Activated CD8-positive, alpha-beta T cell treated with anti-CD3 and anti-CD28 coated beads, Interleukin-2, amount 10 ng/mL, durations not matched to agents 7 days and 5 days (primary cell): ENCODE measurements around the gene SUSD6. TPM values are rescaled to one million over a fixed set of nuclear protein-coding genes. Genes with fewer than 3 reads are reported as not detected.
"Not testable (repeated sequence)": the region's sequence is repeated elsewhere in the genome, so short reads cannot be mapped to it uniquely, and the experiment has no call there.

Experiments
- ATAC-seq: fragments of 150-1000 bp; cut with Tn5 transposase; one replicate; pipeline ENCODE4 v1.10.0; 2021; ENCODE audit warnings: moderate library complexity
- CTCF ChIA-PET: fragments of 350-600 bp; sonication (Branson Sonifier 250); formaldehyde crosslinking; loops from one replicate; lab custom pipeline; 2021; ENCODE audit warnings: antibody characterized with exemption; lab: Charles Lee
- POLR2A ChIA-PET: fragments of 350-600 bp; sonication (Branson Sonifier 250); formaldehyde crosslinking; loops from one replicate; lab custom pipeline; 2021; ENCODE audit warnings: antibody characterized with exemption; lab: Charles Lee
- DNase-seq: peaks from one replicate; pipeline ENCODE4 v3.0.0-alpha.2; 2020
- H3K27ac Mint-ChIP-seq: one replicate; pipeline ENCODE4 v1.8.0; 2021; ENCODE audit warnings: mild to moderate bottlenecking, mixed read lengths
- H3K27me3 Mint-ChIP-seq: one replicate; pipeline ENCODE4 v1.8.0; 2021; ENCODE audit warnings: low read depth, mixed read lengths
- H3K36me3 Mint-ChIP-seq: one replicate; pipeline ENCODE4 v1.8.0; 2021; ENCODE audit warnings: low read depth, mixed read lengths
- H3K4me1 Mint-ChIP-seq: one replicate; pipeline ENCODE4 v1.8.0; 2021; ENCODE audit warnings: low read depth, mixed read lengths
- H3K4me3 Mint-ChIP-seq: one replicate; pipeline ENCODE4 v1.8.0; 2021; ENCODE audit warnings: mild to moderate bottlenecking, mixed read lengths
- H3K9me3 Mint-ChIP-seq: one replicate; pipeline ENCODE4 v1.8.0; 2022; ENCODE audit warnings: mixed read lengths; ENCODE audit not compliant: insufficient read depth
- total RNA-seq, 2 experiments: library from RNA; stranded (reverse); gene quantifications; one replicate each; pipeline ENCODE4 v1.2.3, GENCODE V29; 2021

SUSD6 gene
- total RNA-seq, 2 experiments from 2014 or later: 40.0 to 43.1 TPM

DNA sequence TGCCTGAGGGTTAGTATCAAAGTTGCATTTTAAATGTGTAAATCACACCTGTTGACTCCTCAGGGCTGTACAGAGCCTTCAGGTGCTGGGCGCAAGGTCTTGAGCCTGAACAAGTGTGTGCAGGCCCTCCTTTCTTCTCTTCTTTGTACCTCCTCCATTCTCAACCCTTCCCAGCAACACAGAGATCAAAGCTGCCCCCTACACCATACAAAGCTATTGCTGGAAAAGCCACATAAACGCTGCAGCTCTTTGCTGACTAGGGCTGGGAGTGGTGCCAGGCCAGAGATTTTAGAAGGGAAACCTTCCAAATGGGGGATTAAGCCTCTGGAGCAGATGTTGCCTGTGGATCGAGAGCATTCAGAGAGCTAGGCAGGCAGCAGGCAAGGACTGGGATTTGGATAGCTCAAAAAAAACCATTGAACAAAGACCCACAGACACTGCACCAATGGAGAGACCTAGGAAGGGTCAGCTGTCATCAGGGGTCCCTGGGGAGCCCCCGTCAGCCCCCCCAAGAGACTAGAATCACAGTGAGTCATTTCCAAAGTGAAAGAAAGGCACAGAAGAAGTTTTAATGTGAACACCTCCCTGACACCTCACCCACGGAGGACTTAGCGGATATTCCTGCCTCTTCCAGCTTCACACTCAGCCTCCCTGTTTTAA lies 18.2 kb upstream of the SUSD6 start:
- CTCF ChIA-PET: interaction anchor here (0.7 to 2.1 kb wide), 6 partner anchors 9 to 138 kb away, joined by 3 to 9 read pairs (median 5); no protein-coding TSS in a partner anchor
- Mint-ChIP-seq H3K4me3 (no peak overlapping the region), H3K27me3 (peaks cover 6% of the 10 kb centered on the region), H3K36me3 (no peaks in the 10 kb centered on the region), H3K9me3 (no peaks in the 10 kb centered on the region), H3K27ac (no peak overlapping the region), H3K4me1 (no peaks in the 10 kb centered on the region)
- DNase-seq: no peak
- POLR2A ChIA-PET: no interaction called here
- ATAC-seq: no peak

DNA sequence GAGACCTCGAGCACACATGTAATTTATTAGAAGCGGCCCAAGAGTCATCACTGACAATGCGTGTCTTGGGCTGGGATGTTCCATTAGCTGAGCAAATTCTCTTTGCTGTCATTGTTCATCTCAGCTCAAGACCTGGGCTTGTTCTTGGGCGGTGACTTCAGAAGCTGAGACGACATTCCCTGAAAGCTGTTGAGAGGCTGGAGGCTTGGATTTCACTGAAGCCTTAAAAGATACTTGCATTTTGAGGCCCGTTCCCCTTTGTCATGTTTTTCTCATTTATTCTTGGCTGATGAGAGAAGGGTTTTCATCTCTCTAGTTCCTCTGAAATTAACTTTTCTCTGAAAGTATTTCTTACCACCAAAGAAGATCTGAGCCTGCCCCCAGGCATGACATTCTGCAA lies 16.6 kb upstream of the SUSD6 start:
- H3K4me3 Mint-ChIP-seq: no peak overlapping the region
- no peaks in the 10 kb centered on the region for H3K36me3 Mint-ChIP-seq
- H3K27me3 Mint-ChIP-seq: peaks cover 6% of the 10 kb centered on the region
- POLR2A ChIA-PET: interaction anchor here (0.6 kb wide), 1 partner anchor 132 kb away, joined by 3 read pairs; no protein-coding TSS in a partner anchor
- no peak overlapping the region for H3K27ac Mint-ChIP-seq
- CTCF ChIA-PET: interaction anchor here (1.0 to 2.1 kb wide), 4 partner anchors 9 to 136 kb away, joined by 3 to 6 read pairs (median 4); no protein-coding TSS in a partner anchor
- DNase-seq (no peak), ATAC-seq (no peak)
- H3K4me1 Mint-ChIP-seq: no peaks in the 10 kb centered on the region
- H3K9me3 Mint-ChIP-seq: no peaks in the 10 kb centered on the region

DNA sequence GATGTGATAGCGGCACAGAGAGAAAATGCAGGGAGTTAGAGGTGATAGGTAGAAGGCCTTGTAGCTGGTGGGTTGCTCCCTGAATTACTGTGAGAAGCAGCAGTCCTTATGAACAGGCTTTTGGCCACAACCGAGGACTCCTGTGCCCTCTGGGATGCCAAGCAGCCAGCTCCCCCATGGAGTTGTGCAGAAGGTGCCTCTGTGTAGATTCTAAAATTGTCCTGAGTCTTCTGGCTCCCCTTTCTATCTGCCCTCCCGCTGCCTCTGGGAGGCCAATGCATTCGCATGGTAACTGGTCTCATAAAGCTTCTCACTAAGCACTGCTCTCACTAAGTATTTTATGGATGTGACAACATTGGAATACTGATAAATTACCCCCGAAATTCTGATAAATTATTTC lies 16.1 kb upstream of the SUSD6 start:
- CTCF ChIA-PET: interaction anchor here (1.0 to 1.5 kb wide), 3 partner anchors 9 to 132 kb away, joined by 3 to 5 read pairs (median 3); no protein-coding TSS in a partner anchor
- Mint-ChIP-seq H3K4me3 (no peak overlapping the region), H3K4me1 (no peaks in the 10 kb centered on the region), H3K36me3 (no peaks in the 10 kb centered on the region), H3K27me3 (peaks cover 6% of the 10 kb centered on the region), H3K9me3 (no peaks in the 10 kb centered on the region), H3K27ac (no peak overlapping the region)
- DNase-seq (no peak), ATAC-seq (no peak)
- POLR2A ChIA-PET: no interaction called here

DNA sequence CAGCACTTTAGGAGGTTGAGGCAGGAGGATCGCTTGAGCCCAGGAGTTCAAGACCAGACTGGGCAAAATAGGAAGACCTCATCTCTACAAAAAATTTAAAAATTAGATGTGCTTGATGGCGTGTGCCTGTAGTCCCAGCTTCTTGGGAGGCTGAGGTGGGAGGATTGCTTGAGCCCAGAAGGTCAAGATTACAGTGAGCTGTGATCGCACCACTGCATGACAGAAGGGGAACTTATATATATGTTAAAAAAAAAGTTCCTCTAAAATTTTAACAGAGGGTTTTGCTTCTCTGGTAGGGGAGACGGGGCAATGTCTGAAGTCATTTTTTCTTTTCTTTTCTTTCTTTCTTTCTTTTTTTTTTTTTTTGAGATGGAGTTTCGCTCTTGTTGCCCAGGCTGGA lies 12.0 kb upstream of the SUSD6 start:
- H3K4me3 Mint-ChIP-seq, H3K27me3 Mint-ChIP-seq, CTCF ChIA-PET, ATAC-seq, H3K4me1 Mint-ChIP-seq, POLR2A ChIA-PET, H3K27ac Mint-ChIP-seq, H3K9me3 Mint-ChIP-seq, H3K36me3 Mint-ChIP-seq, DNase-seq: not testable (repeated sequence)

DNA sequence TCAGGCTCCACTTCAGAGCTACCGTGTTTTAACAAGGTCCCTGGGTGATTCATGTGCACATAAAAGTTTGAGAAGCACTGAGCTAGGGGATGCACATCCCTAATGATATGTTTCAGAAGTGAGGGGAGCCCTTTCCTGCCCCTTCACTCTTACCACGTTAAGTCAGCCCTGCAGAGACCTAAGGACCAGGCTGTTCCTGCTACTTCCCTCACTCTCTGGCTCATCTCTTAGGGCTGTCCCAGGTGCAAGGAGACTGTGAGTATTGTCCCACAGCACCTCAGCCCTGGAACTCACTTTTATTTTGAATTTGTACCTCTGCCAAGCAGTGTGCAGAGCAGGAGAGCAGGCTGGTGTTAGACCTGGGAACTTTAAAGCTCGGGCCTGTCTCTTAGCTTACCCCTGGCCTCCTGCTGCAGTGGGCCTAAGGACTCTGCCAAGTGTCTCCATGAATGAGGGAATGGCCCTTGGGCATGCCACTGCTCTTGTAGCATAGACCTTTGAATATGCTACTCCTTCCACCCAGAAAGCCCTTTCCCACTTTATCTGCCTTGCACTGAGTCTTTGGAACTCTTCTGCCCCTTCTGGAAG lies 11.0 kb upstream of the SUSD6 start:
- POLR2A ChIA-PET: no interaction called here
- H3K36me3 Mint-ChIP-seq: no peaks in the 10 kb centered on the region

DNA sequence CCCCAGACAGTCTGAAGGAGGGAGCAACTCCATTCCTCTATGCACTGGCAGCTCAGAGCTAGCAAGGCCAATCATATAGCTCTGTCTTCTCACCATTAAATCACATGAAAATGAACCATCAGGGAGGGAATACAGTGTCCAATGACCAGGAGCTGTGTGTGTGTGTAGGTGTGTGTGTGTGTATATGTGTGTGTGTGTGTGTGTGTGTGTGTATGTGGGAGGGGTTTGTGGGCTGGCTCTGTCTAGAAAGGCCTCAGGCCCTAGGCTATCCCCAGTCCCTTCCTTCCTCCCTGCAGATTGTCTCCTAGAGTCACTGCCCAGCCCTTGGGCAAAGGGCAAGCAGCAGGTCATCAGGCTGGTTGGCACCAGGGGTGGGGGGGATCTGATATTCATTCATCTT lies 5.7 kb upstream of the SUSD6 start:
- Mint-ChIP-seq H3K9me3 (no peaks in the 10 kb centered on the region), H3K4me3 (no peak overlapping the region), H3K36me3 (no peaks in the 10 kb centered on the region), H3K27ac (no peak overlapping the region), H3K27me3 (no peaks in the 10 kb centered on the region), H3K4me1 (peaks cover 19% of the 10 kb centered on the region)
- ATAC-seq (no peak), DNase-seq (no peak)
- ChIA-PET CTCF (interaction anchor here (0.5 to 6.7 kb wide), 12 partner anchors 9 to 134 kb away, joined by 3 to 79 read pairs (median 5); partner anchors contain the start of gene CCDC177), POLR2A (interaction anchor here (0.7 kb wide), 1 partner anchor 56 kb away, joined by 3 read pairs; no protein-coding TSS in a partner anchor)

More for the DNA sequence above, 11.0 kb upstream of the SUSD6 start:
- DNase-seq: no peak
- no peak for ATAC-seq
- Mint-ChIP-seq H3K9me3 (no peaks in the 10 kb centered on the region), H3K27ac (no peak overlapping the region), H3K4me3 (no peak overlapping the region), H3K27me3 (no peaks in the 10 kb centered on the region), H3K4me1 (peaks cover 6% of the 10 kb centered on the region)
- CTCF ChIA-PET: interaction anchor here (0.6 to 1.0 kb wide), 4 partner anchors 16 to 127 kb away, joined by 3 to 4 read pairs (median 3); no protein-coding TSS in a partner anchor

DNA sequence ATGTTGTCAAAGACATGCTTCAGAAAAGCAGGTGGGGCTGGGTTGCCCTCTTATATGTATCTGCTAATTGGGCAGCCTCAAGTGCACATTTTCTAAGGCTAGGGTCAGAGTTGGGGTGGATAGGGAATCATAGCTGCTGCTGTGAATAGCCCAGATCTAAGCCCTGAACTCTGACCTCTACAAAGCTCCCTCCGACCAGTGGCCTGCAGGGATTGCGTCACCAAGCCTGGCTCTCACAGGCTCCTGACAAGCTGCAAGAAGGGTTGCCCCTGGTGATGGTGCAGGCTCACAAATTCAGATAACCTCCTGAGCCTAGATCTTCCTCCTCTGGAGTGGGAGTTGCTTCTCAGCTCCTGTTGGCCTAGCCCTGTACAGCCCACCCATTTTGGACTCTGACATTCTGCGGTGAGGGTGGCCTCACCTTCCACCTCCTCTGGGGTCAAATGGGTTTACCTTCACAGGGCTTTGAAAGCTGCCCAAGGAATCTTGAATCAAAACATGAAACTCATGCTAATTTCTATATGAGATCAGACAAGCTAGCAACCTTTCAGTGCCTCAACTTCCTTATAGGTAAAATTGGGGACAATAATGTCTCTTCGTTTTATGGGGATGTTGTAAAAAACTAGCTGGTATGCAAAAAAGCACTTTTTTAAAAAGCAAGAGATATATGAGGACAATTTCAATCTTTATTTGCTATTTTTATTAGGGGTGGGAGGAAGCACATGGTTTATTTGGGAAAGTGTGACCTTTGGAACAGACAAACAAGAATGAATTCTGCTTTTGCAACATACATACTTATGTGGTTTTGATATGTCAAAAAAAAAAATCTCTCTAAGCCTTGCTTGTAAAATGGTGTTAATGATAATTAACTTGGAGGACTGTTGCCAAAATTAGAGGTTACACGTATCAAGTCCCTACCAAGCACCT lies 4.9 kb upstream of the SUSD6 start:
- CTCF ChIA-PET: interaction anchor here (0.5 to 6.7 kb wide), 6 partner anchors 8 to 120 kb away, joined by 3 to 79 read pairs (median 6); partner anchors contain the start of gene CCDC177
- no peaks in the 10 kb centered on the region for H3K9me3 Mint-ChIP-seq
- DNase-seq (no peak), ATAC-seq (no peak)
- no peak overlapping the region for H3K4me3 Mint-ChIP-seq
- POLR2A ChIA-PET: no interaction called here
- H3K36me3 Mint-ChIP-seq: no peaks in the 10 kb centered on the region
- H3K4me1 Mint-ChIP-seq: peaks cover 24% of the 10 kb centered on the region
- no peak overlapping the region for H3K27ac Mint-ChIP-seq
- no peaks in the 10 kb centered on the region for H3K27me3 Mint-ChIP-seq

DNA sequence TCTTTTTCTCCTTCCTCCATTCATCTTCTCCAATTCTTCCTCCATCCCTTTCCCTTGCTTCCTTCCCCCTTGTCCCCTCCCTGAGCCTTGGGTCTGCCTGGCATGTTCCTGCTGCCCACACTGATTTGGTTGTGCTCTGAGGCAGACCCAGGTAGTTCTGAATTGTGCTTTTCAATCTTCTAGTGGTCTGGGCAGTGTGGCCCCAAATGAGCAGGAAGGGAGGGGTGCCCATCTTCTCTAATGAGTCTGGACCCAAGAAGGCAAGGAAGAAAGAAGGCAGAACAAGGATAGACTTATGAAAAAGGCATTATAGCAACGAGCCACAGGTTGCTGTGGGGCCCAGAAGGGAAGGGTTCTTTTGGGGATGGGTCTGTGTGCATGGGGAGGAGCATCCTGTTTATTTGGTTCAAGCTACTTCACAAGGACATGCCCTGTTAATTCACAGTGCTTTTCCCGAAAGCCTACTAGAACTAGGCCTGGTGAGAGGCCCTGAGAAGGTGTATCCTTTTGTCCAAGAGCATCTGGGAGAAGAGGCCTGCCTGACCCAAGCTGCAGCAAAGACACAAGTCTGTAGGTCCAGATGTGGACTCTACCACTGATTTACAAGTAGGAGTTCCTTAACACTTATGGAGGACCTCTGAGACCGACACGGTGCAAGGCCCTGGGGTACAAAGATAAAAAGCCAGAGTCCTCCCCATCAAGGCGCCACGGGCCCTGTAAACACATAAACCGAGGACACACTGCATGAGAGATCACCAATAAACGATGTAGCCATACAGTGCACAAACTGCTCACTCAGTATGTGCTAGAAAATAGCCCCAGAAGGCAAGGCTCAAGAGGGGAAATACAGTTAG lies 1.1 kb upstream of the SUSD6 start:
- H3K4me3 Mint-ChIP-seq: peak overlapping the region; percentile 83
- DNase-seq (no peak), ATAC-seq (no peak)
- peaks cover 14% of the 10 kb centered on the region for H3K36me3 Mint-ChIP-seq
- CTCF ChIA-PET: interaction anchor here (1.1 to 3.0 kb wide), 7 partner anchors 12 to 156 kb away, joined by 3 to 18 read pairs (median 4); no protein-coding TSS in a partner anchor
- no peaks in the 10 kb centered on the region for H3K27me3 Mint-ChIP-seq
- POLR2A ChIA-PET: interaction anchor here (0.5 to 4.7 kb wide), 6 partner anchors 15 to 157 kb away, joined by 3 to 32 read pairs (median 4); partner anchors contain the start of gene SRSF5
- peak overlapping the region; percentile 86 for H3K27ac Mint-ChIP-seq
- peaks cover 41% of the 10 kb centered on the region for H3K4me1 Mint-ChIP-seq
- no peaks in the 10 kb centered on the region for H3K9me3 Mint-ChIP-seq

DNA sequence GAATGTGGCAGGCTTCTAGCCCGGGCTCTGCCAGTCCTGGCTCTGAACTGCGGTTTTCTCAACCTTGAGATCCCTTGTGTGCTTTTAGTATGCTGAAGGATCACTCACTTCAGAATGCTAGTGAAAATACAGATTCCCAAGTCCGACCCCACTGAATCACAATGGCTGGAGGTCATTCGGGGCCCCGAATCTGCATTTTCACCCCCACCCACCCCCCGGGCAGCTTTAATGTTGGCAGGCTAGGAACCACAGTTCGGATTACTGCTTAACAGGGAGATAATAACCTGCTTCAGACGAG lies 573 bp upstream of the SUSD6 start:
- Mint-ChIP-seq H3K27ac (peak overlapping the region; percentile 86), H3K4me1 (peaks cover 44% of the 10 kb centered on the region), H3K27me3 (no peaks in the 10 kb centered on the region), H3K9me3 (no peaks in the 10 kb centered on the region), H3K4me3 (peak overlapping the region; percentile 83), H3K36me3 (peaks cover 18% of the 10 kb centered on the region)
- ATAC-seq (no peak), DNase-seq (no peak)
- CTCF ChIA-PET: interaction anchor here (1.1 to 3.0 kb wide), 7 partner anchors 12 to 155 kb away, joined by 3 to 18 read pairs (median 4); no protein-coding TSS in a partner anchor
- POLR2A ChIA-PET: interaction anchor here (0.5 to 4.7 kb wide), 9 partner anchors 14 to 1805 kb away, joined by 3 to 32 read pairs (median 4); partner anchors contain the start of gene SRSF5

DNA sequence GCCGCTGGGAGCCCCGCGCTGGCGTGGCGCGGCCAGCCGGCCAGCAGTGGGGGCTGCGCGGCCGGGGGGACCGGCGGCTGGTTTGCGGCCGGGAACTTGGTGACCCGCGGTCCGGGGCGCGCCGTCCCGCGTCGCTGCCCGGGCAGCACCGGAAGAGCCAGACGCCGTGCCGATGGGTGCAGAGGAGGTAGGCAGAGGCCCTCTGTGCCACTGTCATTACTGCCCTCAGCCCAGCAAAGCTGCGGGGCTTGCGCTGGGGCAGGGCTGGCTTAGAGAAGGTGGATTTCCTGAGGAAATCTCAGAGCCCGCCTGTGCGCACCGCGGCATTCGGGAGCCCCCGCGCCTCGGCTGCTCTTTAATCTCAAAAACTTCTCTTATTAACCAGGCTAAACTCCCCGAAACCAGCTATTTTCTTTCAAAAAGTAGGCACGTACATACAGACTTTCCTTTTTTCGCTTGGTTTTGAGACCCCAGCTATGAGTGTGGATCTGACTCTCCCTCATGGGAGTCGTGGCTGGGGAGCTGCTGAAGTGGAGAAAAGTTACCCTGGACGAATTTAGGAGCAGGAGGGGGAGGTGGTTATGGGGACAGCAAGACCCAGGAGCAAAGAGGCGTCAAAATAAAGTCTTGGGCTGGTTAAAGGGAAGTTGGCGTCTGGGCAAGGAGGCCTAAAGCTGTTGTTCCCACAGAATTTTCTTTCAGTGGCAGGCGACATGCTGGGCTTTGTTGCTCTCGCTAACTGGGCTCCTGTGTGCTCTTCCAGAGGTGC lies 802 bp downstream of the SUSD6 start:
- H3K27ac Mint-ChIP-seq: peak overlapping the region; percentile 99
- no peaks in the 10 kb centered on the region for H3K9me3 Mint-ChIP-seq
- POLR2A ChIA-PET: interaction anchor here (0.9 to 4.7 kb wide), 11 partner anchors 9 to 155 kb away, joined by 3 to 32 read pairs (median 4); partner anchors contain the start of gene SRSF5
- H3K36me3 Mint-ChIP-seq: peaks cover 32% of the 10 kb centered on the region
- H3K4me1 Mint-ChIP-seq: peaks cover 58% of the 10 kb centered on the region
- H3K27me3 Mint-ChIP-seq: no peaks in the 10 kb centered on the region
- ATAC-seq (peak; percentile 57), DNase-seq (peak; percentile 62)
- peak overlapping the region; percentile 92 for H3K4me3 Mint-ChIP-seq
- CTCF ChIA-PET: interaction anchor here (0.9 to 3.0 kb wide), 15 partner anchors 8 to 115 kb away, joined by 3 to 18 read pairs (median 4); no protein-coding TSS in a partner anchor
